HepG2 (cell line): Measurements from ENCODE around the gene MORN1. TPM values are rescaled to one million over a fixed set of nuclear protein-coding genes. Genes with fewer than 3 reads are reported as not detected.

Experiments used
- ATAC-seq: fragments of 200-7000 bp; cut with Tn5 transposase; 3 replicates; pipeline ENCODE4 v1.9.1; 2020; ENCODE audit warnings: mild to moderate bottlenecking, moderate library complexity
- BruUV-seq: library from RNA; stranded (reverse); fragments of 400-500 nt; replicated peaks from 2 replicates; lab custom pipeline; 2021; lab: Mats Ljungman, UMichigan
- CTCF ChIA-PET: fragments of 300-600 bp; formaldehyde crosslinking; extraction: SDS; loops from one replicate; lab custom pipeline; 2021; ENCODE audit warnings: low total read pairs, inconsistent platforms, low intra/inter-chr PET ratio; lab: Yijun Ruan, JAX
- POLR2A ChIA-PET: fragments of 350-600 bp; sonication (Branson Sonifier 250); formaldehyde crosslinking; loops from one replicate; lab custom pipeline; 2020; ENCODE audit warnings: antibody characterized with exemption, inconsistent platforms; lab: Yijun Ruan, JAX
- DNase-seq: peaks from one replicate; pipeline ENCODE4 v3.0.0-alpha.2; 2015; ENCODE audit warnings: low spot score
- FAIRE-seq: peaks from 3 replicates; lab custom pipeline; 2011; peaks lifted over from hg19 to GRCh38; lab: Jason Lieb, UNC
- H2AFZ ChIP-seq: one replicate; pipeline ENCODE4 v1.6.1; 2011; ENCODE audit warnings: low read length, inconsistent platforms
- H3K27ac ChIP-seq: fragments of 300-600 bp; 3 replicates; pipeline ENCODE4 v1.8.0; 2011; ENCODE audit warnings: mixed run types, mild to moderate bottlenecking, mixed read lengths, low read length, inconsistent platforms; ENCODE audit not compliant: insufficient read depth; ENCODE audit errors: extremely low read length
- H3K27me3 ChIP-seq, 2 experiments: fragments of 200-600 bp in 1 of 2; 2 replicates in 1 of 2; 3 replicates in 1 of 2; pipeline versions ENCODE4 v1.6.0 to v1.8.0; 2011; ENCODE audit warnings: low read length in 2 of 2, mild to moderate bottlenecking in 2 of 2, moderate library complexity in 2 of 2, inconsistent platforms in 1 of 2; ENCODE audit not compliant: insufficient read depth in 2 of 2, control insufficient read depth in 1 of 2
- H3K36me3 ChIP-seq, 2 experiments: fragments of 200-600 bp in 1 of 2; replicated peaks in 1 of 2; 2 replicates in 1 of 2; 3 replicates in 1 of 2; pipeline versions ENCODE4 v1.5.1 to v1.8.0; 2011; ENCODE audit warnings: low read length in 2 of 2, inconsistent platforms in 1 of 2; ENCODE audit not compliant: insufficient read depth in 2 of 2, control insufficient read depth in 1 of 2
- H3K4me1 ChIP-seq: 2 replicates; pipeline ENCODE4 v1.5.1; 2012; ENCODE audit warnings: low read length, inconsistent platforms; ENCODE audit not compliant: insufficient read depth
- H3K4me2 ChIP-seq: 2 replicates; pipeline ENCODE4 v1.6.0; 2011; ENCODE audit warnings: low read depth, low read length, inconsistent platforms
- H3K4me3 ChIP-seq, 3 experiments: fragments of 200-600 bp in 1 of 3; sonication (generic), shearing (Covaris generic) in 1 of 3; replicated peaks in 1 of 3; 2 replicates each; pipeline ENCODE4 v1.5.1; 2011 to 2016; ENCODE audit warnings: low read length in 3 of 3, inconsistent platforms in 2 of 3, low read depth in 2 of 3, mild to moderate bottlenecking in 2 of 3, control low read depth in 1 of 3, mixed read lengths in 1 of 3; ENCODE audit not compliant: insufficient read depth in 1 of 3
- H3K79me2 ChIP-seq: one replicate; pipeline ENCODE4 v1.6.1; 2011; ENCODE audit warnings: low read length, inconsistent platforms; ENCODE audit not compliant: insufficient read depth
- H3K9ac ChIP-seq: 2 replicates; pipeline ENCODE4 v1.6.0; 2011; ENCODE audit warnings: mild to moderate bottlenecking, low read depth, low read length, inconsistent platforms; ENCODE audit not compliant: insufficient read depth
- H3K9me3 ChIP-seq: 2 replicates; pipeline ENCODE4 v1.5.1; 2012; ENCODE audit warnings: mild to moderate bottlenecking, low read length
- H4K20me1 ChIP-seq: 2 replicates; pipeline ENCODE4 v1.6.0; 2011; ENCODE audit warnings: inconsistent platforms, mild to moderate bottlenecking, low read length, moderate library complexity; ENCODE audit not compliant: insufficient read depth
- CREM ChIP-seq, 2 experiments: sonication (generic) in 1 of 2; formaldehyde crosslinking in 1 of 2; IDR thresholded peaks; 2 replicates each; pipeline versions ENCODE4 v1.4.0 to v1.6.1; 2016 to 2020; ENCODE audit warnings: antibody characterized with exemption in 1 of 2, mild to moderate bottlenecking in 1 of 2, missing genetic modification reagents in 1 of 2
- E2F2 ChIP-seq: sonication (generic); formaldehyde crosslinking; IDR thresholded peaks from 2 replicates; pipeline ENCODE4 v1.4.0; 2020; ENCODE audit warnings: missing genetic modification reagents, borderline replicate concordance
- FOXC1 ChIP-seq: sonication (generic); formaldehyde crosslinking; IDR thresholded peaks from 2 replicates; pipeline ENCODE4 v1.8.0; 2022; ENCODE audit warnings: mild to moderate bottlenecking, missing genetic modification reagents, borderline replicate concordance
- MIER3 ChIP-seq: IDR thresholded peaks from 2 replicates; pipeline ENCODE4 v1.6.1; 2016; ENCODE audit warnings: missing compliant biosample characterization, borderline replicate concordance
- MTF1 ChIP-seq: sonication (generic); formaldehyde crosslinking; IDR thresholded peaks from 2 replicates; pipeline ENCODE4 v1.5.0; 2020; ENCODE audit warnings: missing genetic modification reagents
- MZF1 ChIP-seq: sonication (generic); formaldehyde crosslinking; IDR thresholded peaks from 2 replicates; pipeline ENCODE4 v1.8.1; 2023; ENCODE audit warnings: mild to moderate bottlenecking, missing genetic modification reagents, borderline replicate concordance
- NONO ChIP-seq, 2 experiments: fragments of 450-650 bp in 1 of 2; sonication (generic) in 1 of 2; formaldehyde crosslinking in 1 of 2; IDR thresholded peaks in 1 of 2; conservative IDR thresholded peaks in 1 of 2; 2 replicates each; pipeline versions ENCODE4 v1.6.1 to v1.8.0; 2017 to 2022; ENCODE audit warnings: mild to moderate bottlenecking in 1 of 2, missing genetic modification reagents in 1 of 2, moderate library complexity in 1 of 2
- SRSF1 ChIP-seq: fragments of 200-400 bp; formaldehyde crosslinking; optimal IDR thresholded peaks from 2 replicates; pipeline ENCODE3; 2017; ENCODE audit warnings: mild to moderate bottlenecking, low read depth, low read length, moderate library complexity
- XBP1 ChIP-seq: sonication (generic); formaldehyde crosslinking; IDR thresholded peaks from 2 replicates; pipeline ENCODE4 v1.5.0; 2020; ENCODE audit warnings: missing genetic modification reagents
- ZNF20 ChIP-seq: sonication (generic); formaldehyde crosslinking; IDR thresholded peaks from 2 replicates; pipeline ENCODE4 v1.4.0; 2020; ENCODE audit warnings: mild to moderate bottlenecking, moderate library complexity, missing genetic modification reagents
- ZNF263 ChIP-seq: sonication (generic); formaldehyde crosslinking; IDR thresholded peaks from 2 replicates; pipeline ENCODE4 v1.4.0; 2020; ENCODE audit warnings: missing genetic modification reagents
- ZNF343 ChIP-seq: sonication (generic); formaldehyde crosslinking; IDR thresholded peaks from 2 replicates; pipeline ENCODE4 v1.4.0; 2020; ENCODE audit warnings: mild to moderate bottlenecking, missing genetic modification reagents
- ZNF564 ChIP-seq: sonication (generic); formaldehyde crosslinking; IDR thresholded peaks from 2 replicates; pipeline ENCODE4 v1.8.1; 2023; ENCODE audit warnings: mild to moderate bottlenecking, missing genetic modification reagents
- ZNF607 ChIP-seq: sonication (generic); formaldehyde crosslinking; IDR thresholded peaks from 2 replicates; pipeline ENCODE4 v1.5.1; 2020; ENCODE audit warnings: missing genetic modification reagents, mild to moderate bottlenecking, borderline replicate concordance
- ZNF609 ChIP-seq: sonication (generic); formaldehyde crosslinking; IDR thresholded peaks from 2 replicates; pipeline ENCODE4 v1.4.0; 2020; ENCODE audit warnings: mild to moderate bottlenecking, missing genetic modification reagents, borderline replicate concordance
- WGBS: methylation state at CpG from one replicate; pipeline ENCODE4 v1.1.6; 2017; ENCODE audit warnings: low lambda C conversion rate; 5-methylcytosine and 5-hydroxymethylcytosine counted together
- in situ Hi-C: cut with HindIII; loops from 2 replicates; pipeline ENCODE4 v1.10.0; 2017; ENCODE audit warnings: low pct_unique_long_range_greater_than_20kb; ENCODE audit not compliant: extremely low pct_ligation_motif_present
- intact Hi-C: fragments of 100-400 bp; cut with micrococcal nuclease; formaldehyde crosslinking; loops from one replicate; pipeline ENCODE4 v1.10.0; 2022; ENCODE audit not compliant: unreplicated experiment
- polyA plus RNA-seq, 8 experiments: library from polyadenylated mRNA; depleted of rRNA in 3 of 8; stranded (reverse) in 7 of 8; unstranded in 1 of 8; fragments of >200 nt; fragmentation: Illumina TruSeq in 4 of 8; extraction: Trizol in 4 of 8; gene quantifications; 2 replicates each; pipeline versions ENCODE4 v1.2.1 to v1.2.3, GENCODE V29; 2011 to 2016; ENCODE audit warnings: low read depth in 4 of 8, missing spikeins in 1 of 8, mixed read lengths in 1 of 8; ENCODE audit not compliant: insufficient read depth in 1 of 8
- total RNA-seq, 5 experiments: library from RNA; depleted of rRNA; stranded (reverse); fragments of >200 nt; fragmentation: Illumina TruSeq; extraction: Trizol; gene quantifications; 2 replicates each; pipeline ENCODE4 v1.2.3, GENCODE V29; 2016; ENCODE audit warnings: low read depth in 1 of 5
- TF ChIP-seq, protein P1 (sequence below): sonication (generic); formaldehyde crosslinking; IDR thresholded peaks from 2 replicates; pipeline ENCODE4 v1.8.0; 2022; ENCODE audit warnings: missing genetic modification reagents, mild to moderate bottlenecking, moderate library complexity, borderline replicate concordance

MORN1 gene
- total and polyA plus RNA-seq, 2 of the 13 experiments (the other 11 are each of a cell fraction or from before 2014, with no cell fraction given): 3.1 to 6.5 TPM

- BruUV-seq: no TSS peak
- Histone ChIP-seq H3K27me3 (no peaks in the 10 kb centered on the region), H3K4me2 (no peak overlapping the region), H2AFZ (no peak overlapping the region), H4K20me1 (peaks cover 22% of the 10 kb centered on the region; the same call in 1 of the 2 replicates), H3K27ac (no peak overlapping the region), H3K4me3 (no peak overlapping the region), H3K36me3 (0 out of 5 replicates have a peak, but pooled peaks cover 0 to 11% of the 10 kb centered on the region in 2 experiments), H3K79me2 (peaks cover 66% of the 10 kb centered on the region), H3K4me1 (peaks cover 12% of the 10 kb centered on the region), H3K9me3 (no peaks in the 10 kb centered on the region), H3K9ac (no peak overlapping the region)
- ATAC-seq: no peak
- ChIA-PET POLR2A (no interaction called here), CTCF (no interaction called here)
- intact Hi-C loops (no loop called here), in situ Hi-C loops (no loop called here)
- FAIRE-seq: no peak
- no peak for DNase-seq
- WGBS: 97% methylated on average over 16 of the region's 20 CpGs
- TF ChIP-seq NONO (IDR thresholded peaks at IDR 0.05): no peak
- no peak for TF ChIP-seq NONO (CRISPR knock-in tag; conservative IDR thresholded peaks at IDR 0.05)
- no peak for TF ChIP-seq ZNF609 (CRISPR knock-in tag)
- TF ChIP-seq ZNF607 (CRISPR knock-in tag): no peak
- TF ChIP-seq, protein P1, sequence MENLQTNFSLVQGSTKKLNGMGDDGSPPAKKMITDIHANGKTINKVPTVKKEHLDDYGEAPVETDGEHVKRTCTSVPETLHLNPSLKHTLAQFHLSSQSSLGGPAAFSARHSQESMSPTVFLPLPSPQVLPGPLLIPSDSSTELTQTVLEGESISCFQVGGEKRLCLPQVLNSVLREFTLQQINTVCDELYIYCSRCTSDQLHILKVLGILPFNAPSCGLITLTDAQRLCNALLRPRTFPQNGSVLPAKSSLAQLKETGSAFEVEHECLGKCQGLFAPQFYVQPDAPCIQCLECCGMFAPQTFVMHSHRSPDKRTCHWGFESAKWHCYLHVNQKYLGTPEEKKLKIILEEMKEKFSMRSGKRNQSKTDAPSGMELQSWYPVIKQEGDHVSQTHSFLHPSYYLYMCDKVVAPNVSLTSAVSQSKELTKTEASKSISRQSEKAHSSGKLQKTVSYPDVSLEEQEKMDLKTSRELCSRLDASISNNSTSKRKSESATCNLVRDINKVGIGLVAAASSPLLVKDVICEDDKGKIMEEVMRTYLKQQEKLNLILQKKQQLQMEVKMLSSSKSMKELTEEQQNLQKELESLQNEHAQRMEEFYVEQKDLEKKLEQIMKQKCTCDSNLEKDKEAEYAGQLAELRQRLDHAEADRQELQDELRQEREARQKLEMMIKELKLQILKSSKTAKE: no peak
- no peak for TF ChIP-seq FOXC1
- no peak for TF ChIP-seq ZNF564 (CRISPR knock-in tag)
- TF ChIP-seq MIER3: no peak
- no peak for TF ChIP-seq ZNF20 (CRISPR knock-in tag)
- TF ChIP-seq ZNF263 (CRISPR knock-in tag): no peak
- no peak for TF ChIP-seq CREM (IDR thresholded peaks at IDR 0.05)
- TF ChIP-seq CREM (CRISPR knock-in tag; IDR thresholded peaks at IDR 0.05): no peak
- no peak for TF ChIP-seq E2F2 (CRISPR knock-in tag)
- TF ChIP-seq ZNF343 (CRISPR knock-in tag): no peak
- TF ChIP-seq MTF1 (CRISPR knock-in tag): no peak
- no peak for TF ChIP-seq XBP1
- no peak for TF ChIP-seq SRSF1
- TF ChIP-seq MZF1 (CRISPR knock-in tag): no peak
These were observed 102.4 kb downstream of the MORN1 start for GRCh38 chr1:2288816-2289536.
